Neural progenitor cell (in vitro differentiated cells): ENCODE measurements around the gene OR9K2. TPM values are rescaled to one million over a fixed set of nuclear protein-coding genes. Genes with fewer than 3 reads are reported as not detected.
"Not testable (repeated sequence)": the region's sequence is repeated elsewhere in the genome, so short reads cannot be mapped to it uniquely, and the experiment has no call there.

Source experiments
- DNase-seq: peaks from one replicate; pipeline ENCODE4 v3.0.0-alpha.2; 2016; ENCODE audit warnings: low spot score
- H2AFZ ChIP-seq: fragments of 200-600 bp; sonication (generic); replicated peaks from 2 replicates; pipeline ENCODE4 v1.6.1; 2016; ENCODE audit warnings: antibody characterized with exemption
- H3F3A ChIP-seq: fragments of 200-600 bp; sonication (generic); 2 replicates; pipeline ENCODE4 v1.6.1; 2016; ENCODE audit warnings: antibody characterized with exemption, low read depth
- H3K27ac ChIP-seq: fragments of 200-600 bp; sonication (generic); 2 replicates; pipeline ENCODE4 v1.5.1; 2016; ENCODE audit warnings: mild to moderate bottlenecking
- H3K27me3 ChIP-seq: fragments of 200-600 bp; sonication (generic); 2 replicates; pipeline ENCODE4 v1.6.1; 2016; ENCODE audit warnings: mild to moderate bottlenecking, moderate library complexity
- H3K36me3 ChIP-seq: fragments of 200-600 bp; sonication (generic); 2 replicates; pipeline ENCODE4 v1.5.1; 2016
- H3K4me1 ChIP-seq: fragments of 200-600 bp; sonication (generic); 2 replicates; pipeline ENCODE4 v1.6.1; 2016; ENCODE audit warnings: mixed run types
- H3K4me2 ChIP-seq: fragments of 200-600 bp; sonication (generic); 2 replicates; pipeline ENCODE4 v1.6.1; 2016
- H3K4me3 ChIP-seq: fragments of 200-600 bp; sonication (generic); 2 replicates; pipeline ENCODE4 v1.5.1; 2016
- H3K79me2 ChIP-seq: fragments of 200-600 bp; sonication (generic); 2 replicates; pipeline ENCODE4 v1.6.1; 2016; ENCODE audit warnings: low read depth
- H3K9ac ChIP-seq: fragments of 200-600 bp; sonication (generic); 2 replicates; pipeline ENCODE4 v1.6.1; 2016
- H3K9me3 ChIP-seq: fragments of 200-600 bp; sonication (generic); 2 replicates; pipeline ENCODE4 v1.5.1; 2016; ENCODE audit warnings: low read depth
- H4K20me1 ChIP-seq: fragments of 200-600 bp; sonication (generic); 2 replicates; pipeline ENCODE4 v1.6.1; 2016; ENCODE audit warnings: low read depth
- H3K27ac Mint-ChIP-seq: 3 replicates; pipeline ENCODE4 v1.8.0; 2021; ENCODE audit warnings: mixed read lengths
- H3K27me3 Mint-ChIP-seq: 2 replicates; pipeline ENCODE4 v1.8.0; 2022; ENCODE audit warnings: low read depth, mild to moderate bottlenecking, inconsistent platforms, moderate library complexity, mixed read lengths; ENCODE audit not compliant: insufficient read depth
- H3K36me3 Mint-ChIP-seq: 3 replicates; pipeline ENCODE4 v1.8.0; 2021; ENCODE audit warnings: mixed read lengths
- H3K4me1 Mint-ChIP-seq: 3 replicates; pipeline ENCODE4 v1.8.0; 2021; ENCODE audit warnings: mixed read lengths
- H3K4me3 Mint-ChIP-seq: 3 replicates; pipeline ENCODE4 v1.8.0; 2021; ENCODE audit warnings: mild to moderate bottlenecking, moderate library complexity, mixed read lengths
- H3K9me3 Mint-ChIP-seq: 3 replicates; pipeline ENCODE4 v1.8.0; 2020; ENCODE audit warnings: mixed read lengths
- CTCF ChIP-seq: fragments of 200-600 bp; sonication (generic); IDR thresholded peaks from 2 replicates; pipeline ENCODE4 v1.5.1; 2017; ENCODE audit warnings: antibody characterized with exemption, mild to moderate bottlenecking
- EZH2 ChIP-seq: fragments of 200-600 bp; sonication (generic); IDR thresholded peaks from 2 replicates; pipeline ENCODE4 v1.6.1; 2017; ENCODE audit warnings: antibody characterized with exemption, mild to moderate bottlenecking, moderate library complexity
- EZH2phosphoT487 ChIP-seq: fragments of 200-600 bp; sonication (generic); IDR thresholded peaks from 2 replicates; pipeline ENCODE4 v1.6.1; 2017; ENCODE audit warnings: antibody characterized with exemption
- total RNA-seq: library from RNA; depleted of rRNA; stranded (reverse); fragments of >200 nt; gene quantifications from 2 replicates; pipeline ENCODE4 v1.2.3, GENCODE V29; 2015; ENCODE audit warnings: low replicate concordance

Gene OR9K2
- total RNA-seq, 1 donor from 2014 or later, result not detected

DNA sequence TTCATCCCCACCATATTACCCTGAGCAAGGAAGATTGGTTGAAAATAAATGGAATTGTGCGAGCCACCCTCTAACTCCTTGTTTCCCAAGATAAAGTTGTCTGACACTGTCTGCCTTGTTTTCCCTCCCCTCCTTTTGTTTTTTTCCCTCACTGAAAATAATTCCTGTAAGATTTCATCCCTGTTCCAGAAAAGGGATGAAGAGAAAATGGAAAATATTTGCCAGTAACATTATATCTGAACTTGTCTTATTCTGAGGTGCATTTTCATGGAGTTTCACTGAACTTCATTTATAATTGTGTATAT, 17.3 kb downstream of the OR9K2 start:
- Mint-ChIP-seq H3K36me3 (no peaks in the 10 kb centered on the region), H3K4me1 (no peaks in the 10 kb centered on the region), H3K4me3 (no peak overlapping the region), H3K27ac (no peak overlapping the region), H3K27me3 (no peaks in the 10 kb centered on the region), H3K9me3 (peaks cover 4% of the 10 kb centered on the region)
- H3K9ac ChIP-seq, result no peak overlapping the region
- no peaks in the 10 kb centered on the region for H3K36me3 ChIP-seq
- no peak overlapping the region for H3K27ac ChIP-seq
- no peaks in the 10 kb centered on the region for H3F3A ChIP-seq
- no peaks in the 10 kb centered on the region for H3K9me3 ChIP-seq
- H3K4me3 ChIP-seq, result no peak overlapping the region
- H3K27me3 ChIP-seq, result no peaks in the 10 kb centered on the region
- no peak for TF ChIP-seq EZH2phosphoT487
- TF ChIP-seq EZH2, result no peak
- no peaks in the 10 kb centered on the region for H3K79me2 ChIP-seq
- H2AFZ ChIP-seq, result peak overlapping the region; percentile 35
- H3K4me1 ChIP-seq, result no peaks in the 10 kb centered on the region
- no peak for DNase-seq
- no peak overlapping the region for H3K4me2 ChIP-seq
- no peaks in the 10 kb centered on the region for H4K20me1 ChIP-seq

DNA sequence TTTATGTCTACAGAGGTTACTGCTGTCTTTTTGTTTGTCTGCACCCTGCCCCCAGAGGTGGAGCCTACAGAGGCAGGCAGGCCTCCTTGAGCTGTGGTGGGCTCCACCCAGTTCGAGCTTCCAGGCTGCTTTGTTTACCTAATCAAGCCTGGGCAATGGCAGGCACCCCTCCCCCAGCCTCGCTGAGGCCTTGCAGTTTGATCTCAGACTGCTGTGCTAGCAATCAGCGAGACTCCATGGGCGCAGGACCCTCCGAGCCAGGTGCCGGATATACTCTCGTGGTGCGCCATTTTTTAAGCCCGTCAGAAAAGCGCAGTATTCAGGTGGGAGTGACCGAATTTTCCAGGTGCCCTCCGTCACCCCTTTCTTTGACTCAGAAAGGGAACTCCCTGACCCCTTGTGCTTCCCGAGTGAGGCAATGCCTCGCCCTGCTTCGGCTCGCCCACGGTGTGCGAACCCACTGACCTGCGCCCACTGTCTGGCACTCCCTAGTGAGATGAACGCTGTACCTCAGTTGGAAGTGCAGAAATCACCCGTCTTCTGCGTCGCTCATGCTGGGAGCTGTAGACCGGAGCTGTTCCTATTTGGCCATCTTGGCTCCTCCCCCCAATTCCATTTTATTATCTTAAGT, 40.9 kb downstream of the OR9K2 start:
- H3K4me1 ChIP-seq, H3K4me1 Mint-ChIP-seq, H3F3A ChIP-seq, H4K20me1 ChIP-seq, H3K36me3 ChIP-seq, H3K79me2 ChIP-seq, H3K36me3 Mint-ChIP-seq, H3K4me3 Mint-ChIP-seq, DNase-seq, H3K27ac ChIP-seq, H3K4me2 ChIP-seq, H3K27me3 ChIP-seq, H3K27me3 Mint-ChIP-seq, H3K4me3 ChIP-seq, H3K27ac Mint-ChIP-seq, H3K9ac ChIP-seq, H3K9me3 ChIP-seq, H3K9me3 Mint-ChIP-seq: not testable (repeated sequence)
- H2AFZ ChIP-seq, result peak overlapping the region; percentile 82

- Mint-ChIP-seq H3K36me3 (no peaks in the 10 kb centered on the region), H3K4me3 (no peak overlapping the region)
- no peaks in the 10 kb centered on the region for H3K36me3 ChIP-seq
Observed at GRCh38 chr12:55171445-55171844, 45.2 kb downstream of the OR9K2 start.

DNA sequence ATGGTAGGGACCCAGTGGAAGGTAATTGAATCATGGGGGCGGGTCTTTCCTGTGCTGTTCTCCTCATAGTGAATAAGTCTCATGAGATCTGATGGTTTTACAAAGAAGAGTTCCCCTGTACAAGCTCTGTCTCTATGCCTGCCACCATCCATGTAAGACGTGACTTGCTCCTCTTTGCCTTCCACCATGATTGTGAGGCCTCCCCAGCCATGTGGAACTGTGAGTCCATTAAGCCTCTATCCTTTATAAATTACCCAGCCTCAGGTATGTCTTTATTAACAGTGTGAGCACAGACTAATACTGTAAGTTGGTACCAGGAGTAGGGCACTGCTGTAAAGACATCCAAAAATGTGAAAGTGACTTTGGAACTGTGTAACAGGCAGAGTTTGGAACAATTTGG, 45.6 kb downstream of the OR9K2 start:
- not testable (repeated sequence) for H4K20me1 ChIP-seq, H3K4me1 Mint-ChIP-seq, H3K4me3 ChIP-seq, H3K9me3 Mint-ChIP-seq, H3K36me3 Mint-ChIP-seq, H3K36me3 ChIP-seq, H2AFZ ChIP-seq, H3K4me1 ChIP-seq, H3K27me3 Mint-ChIP-seq, H3K79me2 ChIP-seq, H3K9ac ChIP-seq, H3K27ac Mint-ChIP-seq, H3K27ac ChIP-seq, H3F3A ChIP-seq, DNase-seq, H3K4me3 Mint-ChIP-seq, H3K27me3 ChIP-seq, H3K9me3 ChIP-seq, H3K4me2 ChIP-seq

More at GRCh38 chr12:55171445-55171844, 45.2 kb downstream of the OR9K2 start:
- Histone ChIP-seq H3K9me3 (no peaks in the 10 kb centered on the region), H3F3A (no peaks in the 10 kb centered on the region), H3K79me2 (no peaks in the 10 kb centered on the region), H2AFZ (no peak overlapping the region), H3K9ac (no peak overlapping the region), H3K4me3 (no peak overlapping the region), H3K27me3 (no peaks in the 10 kb centered on the region), H3K27ac (no peak overlapping the region), H4K20me1 (no peaks in the 10 kb centered on the region), H3K4me1 (no peaks in the 10 kb centered on the region), H3K4me2 (no peak overlapping the region)
- TF ChIP-seq EZH2 (no peak), EZH2phosphoT487 (no peak), CTCF (no peak)
- Mint-ChIP-seq H3K27ac (no peak overlapping the region), H3K9me3 (no peaks in the 10 kb centered on the region), H3K27me3 (peaks cover 2% of the 10 kb centered on the region), H3K4me1 (no peaks in the 10 kb centered on the region)
- no peak for DNase-seq

- no peaks in the 10 kb centered on the region for H3K27me3 ChIP-seq
- H3K9ac ChIP-seq, result no peak overlapping the region
- Mint-ChIP-seq H3K27me3 (peaks cover 2% of the 10 kb centered on the region), H3K36me3 (no peaks in the 10 kb centered on the region), H3K4me3 (no peak overlapping the region), H3K4me1 (no peaks in the 10 kb centered on the region), H3K27ac (no peak overlapping the region), H3K9me3 (no peaks in the 10 kb centered on the region)
- no peak for DNase-seq
- TF ChIP-seq EZH2phosphoT487 (no peak), CTCF (no peak), EZH2 (no peak)
- H3K4me3 ChIP-seq, result no peak overlapping the region
- no peaks in the 10 kb centered on the region for H3K79me2 ChIP-seq
- no peak overlapping the region for H3K4me2 ChIP-seq
- peak overlapping the region; percentile 84 for H2AFZ ChIP-seq
- H3K27ac ChIP-seq, result no peak overlapping the region
- no peaks in the 10 kb centered on the region for H3K9me3 ChIP-seq
- H3K4me1 ChIP-seq, result no peaks in the 10 kb centered on the region
- no peaks in the 10 kb centered on the region for H3K36me3 ChIP-seq
- no peaks in the 10 kb centered on the region for H3F3A ChIP-seq
- no peaks in the 10 kb centered on the region for H4K20me1 ChIP-seq
Observed at GRCh38 chr12:55172686-55173085, 46.5 kb downstream of the OR9K2 start.
